GM12892 (cell line): ENCODE measurements around the gene GABRR2.

Source experiments
- POLR2AphosphoS5 ChIP-seq: IDR thresholded peaks from 2 replicates; pipeline ENCODE4 v1.6.1; 2011; ENCODE audit warnings: low read depth, low read length, control low read depth
- TAF1 ChIP-seq: IDR thresholded peaks from 2 replicates; pipeline ENCODE4 v1.6.1; 2011; ENCODE audit warnings: low read depth, mild to moderate bottlenecking, control low read depth, low read length, borderline replicate concordance

GRCh38 chr6:89313006-89313405, 2.1 kb downstream of the GABRR2 start:
- TF ChIP-seq POLR2AphosphoS5 (no peak), TAF1 (no peak)
